ENCODE measurements around the gene DNAJA3.

GRCh38 chr16:4495766-4496165 is 70.1 kb downstream of the DNAJA3 start:
- TF ChIP-seq POLR2A (IDR thresholded peaks at IDR 0.05) (no peak), CTCF (IDR thresholded peaks at IDR 0.05) (no peak)

Data from testis (tissue), 2 donors.